HepG2 (cell line): ENCODE data around the gene RPTOR. TPM values are rescaled to one million over a fixed set of nuclear protein-coding genes. Genes with fewer than 3 reads are reported as not detected.

ENCODE experiments used
- ATAC-seq: fragments of 200-7000 bp; cut with Tn5 transposase; 3 replicates; pipeline ENCODE4 v1.9.1; 2020; ENCODE audit warnings: mild to moderate bottlenecking, moderate library complexity
- BruUV-seq: library from RNA; stranded (reverse); fragments of 400-500 nt; replicated peaks from 2 replicates; lab custom pipeline; 2021; lab: Mats Ljungman, UMichigan
- CTCF ChIA-PET: fragments of 300-600 bp; formaldehyde crosslinking; extraction: SDS; loops from one replicate; lab custom pipeline; 2021; ENCODE audit warnings: low total read pairs, inconsistent platforms, low intra/inter-chr PET ratio; lab: Yijun Ruan, JAX
- POLR2A ChIA-PET: fragments of 350-600 bp; sonication (Branson Sonifier 250); formaldehyde crosslinking; loops from one replicate; lab custom pipeline; 2020; ENCODE audit warnings: antibody characterized with exemption, inconsistent platforms; lab: Yijun Ruan, JAX
- DNase-seq: peaks from one replicate; pipeline ENCODE4 v3.0.0-alpha.2; 2015; ENCODE audit warnings: low spot score
- FAIRE-seq: peaks from 3 replicates; lab custom pipeline; 2011; peaks lifted over from hg19 to GRCh38; lab: Jason Lieb, UNC
- H2AFZ ChIP-seq: one replicate; pipeline ENCODE4 v1.6.1; 2011; ENCODE audit warnings: low read length, inconsistent platforms
- H3K27ac ChIP-seq: fragments of 300-600 bp; 3 replicates; pipeline ENCODE4 v1.8.0; 2011; ENCODE audit warnings: mixed run types, mild to moderate bottlenecking, mixed read lengths, low read length, inconsistent platforms; ENCODE audit not compliant: insufficient read depth; ENCODE audit errors: extremely low read length
- H3K27me3 ChIP-seq, 2 experiments: fragments of 200-600 bp in 1 of 2; 2 replicates in 1 of 2; 3 replicates in 1 of 2; pipeline versions ENCODE4 v1.6.0 to v1.8.0; 2011; ENCODE audit warnings: low read length in 2 of 2, mild to moderate bottlenecking in 2 of 2, moderate library complexity in 2 of 2, inconsistent platforms in 1 of 2; ENCODE audit not compliant: insufficient read depth in 2 of 2, control insufficient read depth in 1 of 2
- H3K36me3 ChIP-seq, 2 experiments: fragments of 200-600 bp in 1 of 2; replicated peaks in 1 of 2; 2 replicates in 1 of 2; 3 replicates in 1 of 2; pipeline versions ENCODE4 v1.5.1 to v1.8.0; 2011; ENCODE audit warnings: low read length in 2 of 2, inconsistent platforms in 1 of 2; ENCODE audit not compliant: insufficient read depth in 2 of 2, control insufficient read depth in 1 of 2
- H3K4me1 ChIP-seq: 2 replicates; pipeline ENCODE4 v1.5.1; 2012; ENCODE audit warnings: low read length, inconsistent platforms; ENCODE audit not compliant: insufficient read depth
- H3K4me2 ChIP-seq: 2 replicates; pipeline ENCODE4 v1.6.0; 2011; ENCODE audit warnings: low read depth, low read length, inconsistent platforms
- H3K4me3 ChIP-seq, 3 experiments: fragments of 200-600 bp in 1 of 3; sonication (generic), shearing (Covaris generic) in 1 of 3; replicated peaks in 1 of 3; 2 replicates each; pipeline ENCODE4 v1.5.1; 2011 to 2016; ENCODE audit warnings: low read length in 3 of 3, inconsistent platforms in 2 of 3, low read depth in 2 of 3, mild to moderate bottlenecking in 2 of 3, control low read depth in 1 of 3, mixed read lengths in 1 of 3; ENCODE audit not compliant: insufficient read depth in 1 of 3
- H3K79me2 ChIP-seq: one replicate; pipeline ENCODE4 v1.6.1; 2011; ENCODE audit warnings: low read length, inconsistent platforms; ENCODE audit not compliant: insufficient read depth
- H3K9ac ChIP-seq: 2 replicates; pipeline ENCODE4 v1.6.0; 2011; ENCODE audit warnings: mild to moderate bottlenecking, low read depth, low read length, inconsistent platforms; ENCODE audit not compliant: insufficient read depth
- H3K9me3 ChIP-seq: 2 replicates; pipeline ENCODE4 v1.5.1; 2012; ENCODE audit warnings: mild to moderate bottlenecking, low read length
- H4K20me1 ChIP-seq: 2 replicates; pipeline ENCODE4 v1.6.0; 2011; ENCODE audit warnings: inconsistent platforms, mild to moderate bottlenecking, low read length, moderate library complexity; ENCODE audit not compliant: insufficient read depth
- ERF ChIP-seq: IDR thresholded peaks from 2 replicates; pipeline ENCODE4 v1.6.1; 2018; ENCODE audit warnings: missing biosample characterization, missing genetic modification reagents
- FLYWCH1 ChIP-seq: sonication (generic); formaldehyde crosslinking; IDR thresholded peaks from 2 replicates; pipeline ENCODE4 v1.8.1; 2023; ENCODE audit warnings: mild to moderate bottlenecking, missing genetic modification reagents
- KLF9 ChIP-seq: IDR thresholded peaks from 2 replicates; pipeline ENCODE4 v1.6.1; 2016; ENCODE audit warnings: low read depth
- MAFG ChIP-seq: sonication (generic); formaldehyde crosslinking; IDR thresholded peaks from 2 replicates; pipeline ENCODE4 v1.5.1; 2020; ENCODE audit warnings: mild to moderate bottlenecking, missing genetic modification reagents
- POLR2AphosphoS2 ChIP-seq: IDR thresholded peaks from 2 replicates; pipeline ENCODE4 v1.6.1; 2011; ENCODE audit warnings: low read depth, low read length, improper control_type of control experiment
- U2AF1 ChIP-seq: fragments of 200-400 bp; formaldehyde crosslinking; optimal IDR thresholded peaks from 2 replicates; pipeline ENCODE3; 2017; ENCODE audit warnings: mild to moderate bottlenecking, low read depth, low read length
- ZBTB7A ChIP-seq: sonication (generic); formaldehyde crosslinking; IDR thresholded peaks from 2 replicates; pipeline ENCODE4 v1.8.0; 2022; ENCODE audit warnings: mild to moderate bottlenecking, missing genetic modification reagents
- ZNF24 ChIP-seq: fragments of 450-650 bp; IDR thresholded peaks from 2 replicates; pipeline ENCODE4 v1.6.1; 2017; ENCODE audit warnings: antibody characterized with exemption, mild to moderate bottlenecking
- ZNF468 ChIP-seq: sonication (generic); formaldehyde crosslinking; IDR thresholded peaks from 2 replicates; pipeline ENCODE4 v1.8.0; 2022; ENCODE audit warnings: mild to moderate bottlenecking, moderate library complexity, missing genetic modification reagents
- ZZZ3 ChIP-seq: sonication (generic); formaldehyde crosslinking; IDR thresholded peaks from 2 replicates; pipeline ENCODE4 v1.4.0; 2020; ENCODE audit warnings: missing genetic modification reagents, mild to moderate bottlenecking, borderline replicate concordance
- WGBS: methylation state at CpG from one replicate; pipeline ENCODE4 v1.1.6; 2017; ENCODE audit warnings: low lambda C conversion rate; 5-methylcytosine and 5-hydroxymethylcytosine counted together
- in situ Hi-C: cut with HindIII; loops from 2 replicates; pipeline ENCODE4 v1.10.0; 2017; ENCODE audit warnings: low pct_unique_long_range_greater_than_20kb; ENCODE audit not compliant: extremely low pct_ligation_motif_present
- intact Hi-C: fragments of 100-400 bp; cut with micrococcal nuclease; formaldehyde crosslinking; loops from one replicate; pipeline ENCODE4 v1.10.0; 2022; ENCODE audit not compliant: unreplicated experiment
- polyA plus RNA-seq, 8 experiments: library from polyadenylated mRNA; depleted of rRNA in 3 of 8; stranded (reverse) in 7 of 8; unstranded in 1 of 8; fragments of >200 nt; fragmentation: Illumina TruSeq in 4 of 8; extraction: Trizol in 4 of 8; gene quantifications; 2 replicates each; pipeline versions ENCODE4 v1.2.1 to v1.2.3, GENCODE V29; 2011 to 2016; ENCODE audit warnings: low read depth in 4 of 8, missing spikeins in 1 of 8, mixed read lengths in 1 of 8; ENCODE audit not compliant: insufficient read depth in 1 of 8
- total RNA-seq, 5 experiments: library from RNA; depleted of rRNA; stranded (reverse); fragments of >200 nt; fragmentation: Illumina TruSeq; extraction: Trizol; gene quantifications; 2 replicates each; pipeline ENCODE4 v1.2.3, GENCODE V29; 2016; ENCODE audit warnings: low read depth in 1 of 5
- TF ChIP-seq, protein P1 (sequence below): IDR thresholded peaks from 2 replicates; pipeline ENCODE4 v1.6.1; 2016; ENCODE audit warnings: missing compliant biosample characterization, missing genetic modification reagents, borderline replicate concordance
- TF ChIP-seq, protein P2 (sequence below): sonication (generic); formaldehyde crosslinking; IDR thresholded peaks from 2 replicates; pipeline ENCODE4 v1.4.0; 2020; ENCODE audit warnings: mild to moderate bottlenecking, low read depth, missing genetic modification reagents
- TF ChIP-seq, protein P3 (sequence below): sonication (generic); formaldehyde crosslinking; conservative IDR thresholded peaks from 2 replicates; pipeline ENCODE4 v1.8.0; 2022; ENCODE audit warnings: mild to moderate bottlenecking, moderate library complexity, missing genetic modification reagents
- TF ChIP-seq, protein P4 (sequence below): IDR thresholded peaks from 2 replicates; pipeline ENCODE4 v1.6.1; 2016; ENCODE audit warnings: missing compliant biosample characterization, missing genetic modification reagents, borderline replicate concordance
- TF ChIP-seq, protein P5 (sequence below): sonication (generic); formaldehyde crosslinking; IDR thresholded peaks from 2 replicates; pipeline ENCODE4 v1.4.0; 2020; ENCODE audit warnings: mild to moderate bottlenecking, missing genetic modification reagents

RPTOR gene
- total and polyA plus RNA-seq, 2 of the 13 experiments (the other 11 are each of a cell fraction or from before 2014, with no cell fraction given): 6.6 to 25.3 TPM

DNA sequence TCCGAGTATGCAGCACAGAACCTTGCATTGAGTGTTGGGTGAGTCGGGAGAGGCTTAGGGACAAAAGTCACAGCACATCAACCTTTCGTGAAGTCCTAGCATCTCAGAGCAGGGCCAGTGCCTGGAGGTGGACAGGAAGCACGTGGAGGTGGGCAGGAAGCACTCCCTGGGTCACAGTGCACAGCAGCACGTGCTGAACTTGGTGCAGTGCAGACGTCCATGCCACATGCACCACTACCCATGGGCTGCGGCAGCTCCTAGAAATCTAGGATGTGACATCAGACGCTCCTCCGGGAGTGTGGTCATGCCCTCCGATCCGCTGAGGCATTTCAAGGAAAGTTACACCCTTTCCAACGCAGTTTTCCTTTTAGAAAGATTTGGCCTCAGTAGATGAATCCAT, 363.6 kb downstream of the RPTOR start:
- Histone ChIP-seq H3K79me2 (no peaks in the 10 kb centered on the region), H3K4me2 (no peak overlapping the region), H4K20me1 (no peaks in the 10 kb centered on the region), H3K4me1 (no peaks in the 10 kb centered on the region), H3K27me3 (no peaks in the 10 kb centered on the region), H3K27ac (no peak overlapping the region), H3K9me3 (no peaks in the 10 kb centered on the region), H3K4me3 (no peak overlapping the region), H3K36me3 (peaks cover 37 to 61% of the 10 kb centered on the region in 2 experiments; a peak in 4 of 5 replicates), H3K9ac (no peak overlapping the region), H2AFZ (no peak overlapping the region)
- ChIA-PET CTCF (no interaction called here), POLR2A (no interaction called here)
- 88% methylated on average over 8 of the region's 12 CpGs for WGBS
- no peak for FAIRE-seq
- no peak for ATAC-seq
- intact Hi-C loops: no loop called here
- no TSS peak for BruUV-seq
- TF ChIP-seq FLYWCH1 (CRISPR knock-in tag) (no peak), MAFG (no peak), ZBTB7A (no peak), POLR2AphosphoS2 (no peak), U2AF1 (no peak), KLF9 (CRISPR knock-in tag) (no peak), ZNF468 (CRISPR knock-in tag) (no peak), ZNF24 (no peak), ERF (CRISPR knock-in tag) (no peak), ZZZ3 (CRISPR knock-in tag) (no peak)
- TF ChIP-seq, protein P1, sequence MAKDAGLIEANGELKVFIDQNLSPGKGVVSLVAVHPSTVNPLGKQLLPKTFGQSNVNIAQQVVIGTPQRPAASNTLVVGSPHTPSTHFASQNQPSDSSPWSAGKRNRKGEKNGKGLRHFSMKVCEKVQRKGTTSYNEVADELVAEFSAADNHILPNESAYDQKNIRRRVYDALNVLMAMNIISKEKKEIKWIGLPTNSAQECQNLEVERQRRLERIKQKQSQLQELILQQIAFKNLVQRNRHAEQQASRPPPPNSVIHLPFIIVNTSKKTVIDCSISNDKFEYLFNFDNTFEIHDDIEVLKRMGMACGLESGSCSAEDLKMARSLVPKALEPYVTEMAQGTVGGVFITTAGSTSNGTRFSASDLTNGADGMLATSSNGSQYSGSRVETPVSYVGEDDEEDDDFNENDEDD (CRISPR knock-in tag): no peak
- TF ChIP-seq, protein P2, sequence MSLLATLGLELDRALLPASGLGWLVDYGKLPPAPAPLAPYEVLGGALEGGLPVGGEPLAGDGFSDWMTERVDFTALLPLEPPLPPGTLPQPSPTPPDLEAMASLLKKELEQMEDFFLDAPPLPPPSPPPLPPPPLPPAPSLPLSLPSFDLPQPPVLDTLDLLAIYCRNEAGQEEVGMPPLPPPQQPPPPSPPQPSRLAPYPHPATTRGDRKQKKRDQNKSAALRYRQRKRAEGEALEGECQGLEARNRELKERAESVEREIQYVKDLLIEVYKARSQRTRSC (CRISPR knock-in tag): no peak
- TF ChIP-seq, protein P3, sequence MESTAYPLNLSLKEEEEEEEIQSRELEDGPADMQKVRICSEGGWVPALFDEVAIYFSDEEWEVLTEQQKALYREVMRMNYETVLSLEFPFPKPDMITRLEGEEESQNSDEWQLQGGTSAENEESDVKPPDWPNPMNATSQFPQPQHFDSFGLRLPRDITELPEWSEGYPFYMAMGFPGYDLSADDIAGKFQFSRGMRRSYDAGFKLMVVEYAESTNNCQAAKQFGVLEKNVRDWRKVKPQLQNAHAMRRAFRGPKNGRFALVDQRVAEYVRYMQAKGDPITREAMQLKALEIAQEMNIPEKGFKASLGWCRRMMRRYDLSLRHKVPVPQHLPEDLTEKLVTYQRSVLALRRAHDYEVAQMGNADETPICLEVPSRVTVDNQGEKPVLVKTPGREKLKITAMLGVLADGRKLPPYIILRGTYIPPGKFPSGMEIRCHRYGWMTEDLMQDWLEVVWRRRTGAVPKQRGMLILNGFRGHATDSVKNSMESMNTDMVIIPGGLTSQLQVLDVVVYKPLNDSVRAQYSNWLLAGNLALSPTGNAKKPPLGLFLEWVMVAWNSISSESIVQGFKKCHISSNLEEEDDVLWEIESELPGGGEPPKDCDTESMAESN (CRISPR knock-in tag): no peak
- TF ChIP-seq, protein P4, sequence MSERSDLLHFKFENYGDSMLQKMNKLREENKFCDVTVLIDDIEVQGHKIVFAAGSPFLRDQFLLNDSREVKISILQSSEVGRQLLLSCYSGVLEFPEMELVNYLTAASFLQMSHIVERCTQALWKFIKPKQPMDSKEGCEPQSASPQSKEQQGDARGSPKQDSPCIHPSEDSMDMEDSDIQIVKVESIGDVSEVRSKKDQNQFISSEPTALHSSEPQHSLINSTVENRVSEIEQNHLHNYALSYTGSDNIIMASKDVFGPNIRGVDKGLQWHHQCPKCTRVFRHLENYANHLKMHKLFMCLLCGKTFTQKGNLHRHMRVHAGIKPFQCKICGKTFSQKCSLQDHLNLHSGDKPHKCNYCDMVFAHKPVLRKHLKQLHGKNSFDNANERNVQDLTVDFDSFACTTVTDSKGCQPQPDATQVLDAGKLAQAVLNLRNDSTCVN: no peak
- TF ChIP-seq, protein P5, sequence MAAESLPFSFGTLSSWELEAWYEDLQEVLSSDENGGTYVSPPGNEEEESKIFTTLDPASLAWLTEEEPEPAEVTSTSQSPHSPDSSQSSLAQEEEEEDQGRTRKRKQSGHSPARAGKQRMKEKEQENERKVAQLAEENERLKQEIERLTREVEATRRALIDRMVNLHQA: no peak
- DNase-seq: no peak
- in situ Hi-C loops: no loop called here
